Activated CD4-positive, alpha-beta T cell treated with anti-CD3 and anti-CD28 coated beads for 24 hours (primary cell): Measurements from ENCODE around the gene AGAP2.
"Not testable (repeated sequence)": the region's sequence is repeated elsewhere in the genome, so short reads cannot be mapped to it uniquely, and the experiment has no call there.

ENCODE experiments used
- DNase-seq, 2 donors: peaks; one replicate each; pipeline ENCODE4 v3.0.0-alpha.2; 2020; ENCODE audit warnings: low read depth in 2 of 2

AGAP2 gene

GRCh38 chr12:57694459-57695019 lies 44.0 kb downstream of the AGAP2 start:
- DNase-seq = peak in 1 of 2 donors; percentile 2

GRCh38 chr12:57693659-57694458 lies 44.7 kb downstream of the AGAP2 start, which contains the start of gene OS9:
OS9 (plus strand) TSS chr12:57694132; CDS start chr12:57694162, 30 bp downstream.
- DNase-seq = peak; percentile 86 to 88

- DNase-seq = peak in 1 of 2 donors; percentile 1
These were observed 45.3 kb downstream of the AGAP2 start for GRCh38 chr12:57693317-57693658.

- no peak for DNase-seq
These were observed 46.0 kb downstream of the AGAP2 start for GRCh38 chr12:57692500-57692899.

GRCh38 chr12:57688931-57689330 lies 49.6 kb downstream of the AGAP2 start:
- no peak for DNase-seq

- DNase-seq = no peak
These were observed 50.7 kb downstream of the AGAP2 start for GRCh38 chr12:57687862-57688261.

- no peak for DNase-seq
These were observed 58.8 kb downstream of the AGAP2 start for GRCh38 chr12:57679697-57680096.

GRCh38 chr12:57677947-57678346 lies 60.6 kb downstream of the AGAP2 start:
- DNase-seq = not testable (repeated sequence)

GRCh38 chr12:57674691-57675090 lies 63.9 kb downstream of the AGAP2 start:
- no peak for DNase-seq
